HG02642 (cell line): ENCODE results near the gene HBG1.
"Not testable (repeated sequence)": the region's sequence is repeated elsewhere in the genome, so short reads cannot be mapped to it uniquely, and the experiment has no call there.

Experiments
- ATAC-seq: cut with Tn5 transposase; IDR thresholded peaks from one replicate; pipeline ENCODE4 v1.9.1; 2021; ENCODE audit warnings: mild to moderate bottlenecking; ENCODE audit not compliant: unreplicated experiment, poor library complexity

HBG1 gene

DNA sequence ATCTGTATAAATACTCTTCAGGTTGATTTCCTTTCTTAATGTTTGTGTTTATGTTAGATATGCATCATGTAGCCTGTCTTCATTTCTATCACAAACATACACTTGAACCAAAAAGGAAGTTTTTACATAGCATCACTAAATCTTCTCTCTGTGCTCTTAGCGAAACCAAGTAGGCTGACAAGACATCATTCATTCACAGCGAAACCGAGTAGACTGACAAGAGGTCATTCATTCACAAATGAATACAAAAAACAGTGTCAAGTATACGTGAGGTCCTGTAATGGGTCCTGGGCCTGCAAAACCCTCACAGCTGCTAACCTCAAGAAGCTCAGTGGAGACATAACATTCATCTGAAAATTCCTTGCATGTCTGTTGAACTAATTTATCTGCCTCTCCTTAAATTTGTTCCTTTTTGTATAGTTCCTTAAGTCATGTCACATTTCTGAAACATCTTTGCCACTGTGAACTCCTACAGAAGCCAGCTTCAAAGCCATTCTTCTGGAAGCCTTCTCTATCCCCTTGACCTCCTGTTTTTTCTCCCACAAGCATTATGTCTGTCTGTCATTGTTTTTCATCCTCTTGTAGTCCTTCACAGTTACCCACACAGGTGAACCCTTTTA is 29.9 kb upstream of the HBG1 start:
- no peak for ATAC-seq

DNA sequence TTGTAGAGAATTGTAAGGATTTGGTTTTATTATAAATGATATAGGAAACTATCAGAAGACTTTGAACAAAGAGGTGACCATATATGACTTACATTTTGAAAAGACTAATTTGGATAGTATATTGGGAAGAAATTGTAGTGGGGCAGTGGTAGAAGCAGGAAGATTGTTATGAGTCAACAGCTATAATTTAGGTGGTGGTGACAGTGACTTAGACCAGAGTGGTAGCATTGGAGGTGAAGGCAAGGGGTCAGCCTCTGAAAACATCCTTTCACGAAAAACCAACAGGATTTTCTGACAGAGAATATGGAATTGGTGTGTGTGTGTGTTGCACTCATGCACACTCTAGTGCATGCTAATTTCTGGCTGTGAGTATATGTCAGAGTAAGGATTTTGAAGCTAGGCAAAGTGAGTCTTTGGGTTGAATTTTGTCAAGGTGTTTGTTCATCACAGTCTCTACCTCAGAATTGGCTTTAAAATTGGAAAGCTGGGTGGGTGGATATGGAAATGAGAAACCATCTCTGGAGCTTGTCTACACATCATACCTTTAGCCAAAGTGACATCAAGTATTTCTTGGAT is 28.2 kb upstream of the HBG1 start:
- ATAC-seq, result no peak

DNA sequence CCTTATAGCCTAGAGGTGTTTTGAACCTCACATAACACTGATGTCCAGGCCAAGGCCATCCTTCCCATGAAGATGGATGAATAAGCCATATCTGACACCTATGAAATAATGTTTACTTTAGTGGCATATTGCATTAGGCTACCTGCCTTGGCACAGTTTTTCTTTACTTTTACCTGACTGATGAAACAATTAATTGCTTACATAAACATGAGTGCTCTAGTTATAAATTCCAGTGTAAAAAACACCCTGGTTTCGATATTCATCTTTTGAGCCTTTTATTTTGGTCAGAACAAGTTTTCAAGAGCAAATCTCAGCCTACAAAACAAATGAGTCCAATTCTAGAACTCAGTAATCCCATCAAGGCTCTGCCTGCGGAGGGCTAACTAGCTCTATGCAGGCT is 27.0 kb upstream of the HBG1 start:
- ATAC-seq, result no peak

DNA sequence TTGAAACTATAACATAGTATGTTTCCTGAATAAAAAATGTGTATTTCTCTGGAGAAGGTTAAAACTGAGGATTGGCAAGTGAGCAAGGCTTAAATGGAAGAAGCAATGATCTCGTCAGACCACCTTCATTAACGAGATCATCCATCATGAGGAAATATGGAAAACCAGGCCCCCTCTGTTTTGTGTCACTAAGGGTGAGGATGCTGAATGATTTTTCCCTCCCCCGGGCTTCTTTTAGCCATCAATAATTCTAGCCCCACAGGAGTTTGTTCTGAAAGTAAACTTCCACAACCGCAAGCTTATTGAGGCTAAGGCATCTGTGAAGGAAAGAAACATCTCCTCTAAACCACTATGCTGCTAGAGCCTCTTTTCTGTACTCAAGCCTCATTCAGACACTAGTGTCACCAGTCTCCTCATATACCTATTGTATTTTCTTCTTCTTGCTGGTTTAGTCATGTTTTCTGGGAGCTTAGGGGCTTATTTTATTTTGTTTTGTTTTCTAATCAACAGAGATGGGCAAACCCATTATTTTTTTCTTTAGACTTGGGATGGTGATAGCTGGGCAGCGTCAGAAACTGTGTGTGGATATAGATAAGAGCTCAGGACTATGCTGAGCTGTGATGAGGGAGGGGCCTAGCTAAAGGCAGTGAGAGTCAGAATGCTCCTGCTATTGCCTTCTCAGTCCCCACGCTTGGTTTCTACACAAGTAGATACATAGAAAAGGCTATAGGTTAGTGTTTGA is 25.9 kb upstream of the HBG1 start:
- no peak for ATAC-seq

DNA sequence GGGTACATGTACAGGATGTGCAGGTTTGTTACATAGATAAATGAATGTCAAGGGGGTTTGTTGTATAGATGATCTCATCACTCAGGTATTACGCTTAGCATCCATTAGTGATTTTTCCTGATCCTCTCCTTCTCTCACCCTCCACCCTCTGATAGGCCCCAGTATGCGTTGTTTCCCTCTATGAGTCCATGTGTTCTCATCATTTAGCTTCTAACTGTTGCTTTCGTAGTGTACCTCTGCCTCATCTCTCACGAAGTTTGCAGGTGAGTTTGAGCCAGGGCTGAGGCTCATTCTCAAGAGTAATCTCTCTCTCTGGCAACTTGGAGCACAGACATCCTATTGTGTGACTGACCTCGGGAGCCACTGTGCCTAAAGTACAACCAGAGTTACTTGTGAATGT is 24.7 kb upstream of the HBG1 start:
- no peak for ATAC-seq

DNA sequence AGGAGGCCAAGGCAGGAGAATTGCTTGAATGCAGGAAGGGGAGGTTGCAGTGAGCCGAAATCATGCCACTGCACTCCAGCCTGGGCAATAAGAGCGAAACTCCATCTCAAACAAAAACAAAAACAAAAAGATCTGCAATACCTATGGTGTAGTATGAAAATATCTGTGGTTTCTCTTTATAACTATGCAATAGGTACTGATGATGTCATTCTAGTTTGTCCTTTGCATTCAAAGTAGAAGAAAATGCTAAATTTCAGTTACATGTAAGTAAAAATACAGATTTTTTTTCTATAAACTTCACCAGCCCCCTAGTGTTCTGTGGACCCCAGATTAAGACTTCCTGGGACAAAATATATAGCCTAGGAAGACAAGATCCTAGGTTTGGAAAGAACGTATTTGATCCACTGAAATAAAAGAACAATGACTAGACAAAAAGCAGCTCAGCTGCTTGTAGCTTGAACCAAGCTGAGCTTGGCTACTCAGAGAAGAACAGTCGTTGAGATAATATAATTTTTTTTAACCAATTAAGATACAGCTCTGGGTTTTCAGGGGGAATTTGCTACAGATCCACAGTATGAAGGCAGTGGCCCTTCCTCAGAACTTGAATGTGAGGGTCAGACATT is 22.8 kb upstream of the HBG1 start:
- no peak for ATAC-seq

DNA sequence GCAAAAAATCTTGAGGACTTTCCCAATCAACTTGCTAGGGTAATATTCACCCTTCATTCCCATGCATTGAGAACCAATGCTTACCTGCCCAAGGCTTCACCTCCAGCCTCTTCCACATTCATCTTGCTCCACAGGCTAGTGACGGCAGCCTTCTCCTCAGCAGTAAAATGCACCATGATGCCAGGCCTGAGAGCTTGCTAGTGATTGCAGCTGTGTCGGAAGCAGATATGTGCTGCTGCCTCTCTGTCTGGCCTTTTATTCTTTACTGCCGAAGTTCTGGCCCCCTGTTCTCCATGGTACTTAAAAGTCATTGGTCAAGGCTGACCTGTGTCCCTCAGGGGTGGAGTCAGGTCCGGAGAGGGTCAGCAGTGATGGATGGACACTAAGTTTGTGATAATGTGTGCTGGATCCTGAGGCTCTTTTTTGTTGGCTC is 20.1 kb upstream of the HBG1 start, which contains the start of gene HBE1:
HBE1 (minus strand) TSS at position 231 of the 433 bp plus-strand sequence; CDS start at position 176, 55 bp downstream.
- ATAC-seq, result no peak

DNA sequence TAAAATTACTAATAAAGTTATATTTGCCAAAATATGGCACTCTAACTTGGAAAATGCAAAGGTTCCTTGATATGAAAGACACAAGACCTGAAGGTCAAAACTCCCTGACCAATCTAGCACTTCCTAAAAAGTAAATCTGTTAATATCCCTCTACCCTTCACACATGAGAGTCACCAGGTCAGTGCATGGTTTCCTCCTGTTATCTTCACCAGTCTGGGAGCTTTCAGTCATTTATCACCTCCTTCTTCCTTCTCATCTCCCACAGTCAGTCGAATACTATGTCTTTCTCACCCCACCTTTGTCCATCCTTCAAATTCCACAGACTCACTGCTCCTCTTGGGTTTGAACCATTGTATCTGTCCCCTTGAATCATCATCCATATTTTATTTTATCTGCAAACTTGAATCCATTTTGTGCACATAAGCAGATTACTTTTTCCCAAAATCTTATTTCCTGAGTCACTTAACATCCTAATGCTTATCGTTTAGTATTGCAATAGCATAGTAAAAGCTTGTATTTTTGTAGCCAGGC is 17.4 kb upstream of the HBG1 start:
- no peak for ATAC-seq

DNA sequence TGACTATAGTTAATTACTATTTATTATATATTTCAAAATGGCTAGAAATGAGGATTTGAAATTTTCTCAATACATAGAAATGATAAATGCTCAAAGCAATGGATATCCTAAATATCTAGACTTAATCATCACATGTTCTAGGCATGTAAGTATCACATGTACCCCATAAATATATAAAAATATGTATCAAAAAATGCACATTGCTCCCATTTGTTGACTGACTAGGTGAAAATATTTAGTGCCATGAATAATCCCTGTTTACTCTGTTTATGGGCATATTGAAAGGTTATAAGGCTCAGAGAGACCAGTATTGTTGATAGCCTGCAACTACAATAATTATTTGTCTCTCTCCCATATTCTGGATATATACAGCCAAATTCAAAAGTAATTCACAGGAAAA is 17.0 kb upstream of the HBG1 start:
- no peak for ATAC-seq

DNA sequence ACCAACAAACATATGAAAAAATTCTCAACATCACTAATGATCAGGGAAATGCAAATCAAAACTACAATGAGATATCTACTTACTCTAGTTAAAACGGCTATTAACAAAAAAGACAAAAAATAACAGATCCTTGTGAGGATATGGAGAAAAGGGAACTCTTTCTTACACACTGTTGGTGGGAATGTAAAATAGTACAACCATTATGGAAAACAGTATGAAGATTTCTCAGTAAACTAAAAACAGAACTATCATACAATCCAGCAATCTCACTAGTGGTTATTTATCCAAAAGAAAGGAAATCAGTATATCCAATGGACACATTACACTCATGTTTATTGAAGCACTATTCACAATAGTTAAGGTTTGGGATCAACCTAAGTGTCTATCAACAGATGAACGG is 16.2 kb upstream of the HBG1 start:
- no peak for ATAC-seq

DNA sequence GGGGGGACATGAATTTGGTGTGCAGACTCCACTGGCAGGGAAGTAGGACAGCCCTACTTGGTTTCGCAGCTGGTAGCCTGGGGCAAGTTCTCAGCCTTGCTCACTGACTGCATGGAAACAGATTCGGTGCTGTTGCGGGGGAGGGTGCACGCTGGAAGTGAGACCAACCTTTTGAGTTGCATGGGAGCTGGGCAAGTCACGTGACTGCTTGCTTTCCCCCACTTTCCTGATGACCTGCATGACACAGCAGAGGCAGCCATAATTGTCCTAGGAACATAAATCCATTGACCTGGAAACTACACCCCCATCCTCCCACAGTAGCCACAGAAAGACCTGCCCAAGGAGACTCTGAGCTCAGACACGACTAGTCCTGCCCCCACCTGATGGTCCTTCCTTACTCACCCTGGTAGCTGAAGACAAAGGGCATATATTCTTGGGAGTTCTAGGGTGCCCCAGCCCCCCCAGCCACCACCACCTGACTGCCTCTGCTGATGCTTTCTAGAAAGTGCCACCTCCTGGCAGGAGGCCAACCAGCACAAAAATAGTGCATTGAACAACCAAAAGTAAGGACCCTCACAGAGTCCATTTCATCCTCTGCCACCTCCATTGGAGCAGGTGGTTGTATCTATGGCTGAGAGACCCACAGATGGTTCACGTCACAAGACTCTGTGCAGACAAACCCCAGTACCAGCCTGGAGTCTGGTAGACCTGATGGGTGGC is 9.0 kb upstream of the HBG1 start:
- ATAC-seq, result no peak

DNA sequence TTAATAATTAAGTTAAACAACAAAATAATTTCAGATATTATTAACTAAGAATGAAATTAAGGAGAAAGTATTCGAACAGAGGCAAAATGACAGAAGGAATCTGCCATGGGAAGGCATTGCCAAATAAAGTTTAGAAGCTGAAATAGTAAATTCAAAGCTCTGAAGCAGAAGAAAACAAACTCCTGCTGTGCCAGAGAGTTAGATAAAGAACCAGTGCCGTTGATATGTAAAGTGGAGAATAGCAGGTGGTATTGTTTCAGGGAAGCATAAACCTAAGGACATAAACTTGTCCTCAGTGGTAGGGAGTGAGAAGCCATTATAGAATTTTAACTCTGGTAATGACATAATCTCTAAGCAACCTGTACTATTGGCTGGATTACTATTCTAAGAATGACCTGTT is 7.6 kb upstream of the HBG1 start:
- no peak for ATAC-seq

DNA sequence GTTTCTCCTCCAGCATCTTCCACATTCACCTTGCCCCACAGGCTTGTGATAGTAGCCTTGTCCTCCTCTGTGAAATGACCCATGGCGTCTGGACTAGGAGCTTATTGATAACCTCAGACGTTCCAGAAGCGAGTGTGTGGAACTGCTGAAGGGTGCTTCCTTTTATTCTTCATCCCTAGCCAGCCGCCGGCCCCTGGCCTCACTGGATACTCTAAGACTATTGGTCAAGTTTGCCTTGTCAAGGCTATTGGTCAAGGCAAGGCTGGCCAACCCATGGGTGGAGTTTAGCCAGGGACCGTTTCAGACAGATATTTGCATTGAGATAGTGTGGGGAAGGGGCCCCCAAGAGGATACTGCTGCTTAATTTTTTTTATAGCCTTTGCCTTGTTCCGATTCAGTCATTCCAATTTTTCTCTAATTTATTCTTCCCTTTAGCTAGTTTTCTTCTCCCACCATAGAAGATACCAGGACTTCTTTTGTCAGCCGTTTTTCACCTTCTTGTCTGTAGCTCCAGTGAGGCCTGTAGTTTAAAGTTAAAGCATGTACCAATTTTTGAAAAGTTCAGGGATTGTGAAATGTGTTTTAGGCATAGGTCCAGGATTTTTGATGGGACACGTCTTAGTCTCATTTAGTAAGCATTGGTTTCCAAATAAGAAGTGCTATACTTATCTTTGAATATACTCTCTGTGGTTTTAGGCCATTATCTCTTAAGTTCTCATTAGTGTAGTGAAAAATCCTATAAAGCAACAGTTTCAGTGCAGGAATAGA is 5.2 kb upstream of the HBG1 start, which contains the start of gene HBG2:
HBG2 (minus strand) TSS at position 136 of the 768 bp plus-strand sequence; CDS start at position 83, 53 bp downstream.
- ATAC-seq, result not testable (repeated sequence)

DNA sequence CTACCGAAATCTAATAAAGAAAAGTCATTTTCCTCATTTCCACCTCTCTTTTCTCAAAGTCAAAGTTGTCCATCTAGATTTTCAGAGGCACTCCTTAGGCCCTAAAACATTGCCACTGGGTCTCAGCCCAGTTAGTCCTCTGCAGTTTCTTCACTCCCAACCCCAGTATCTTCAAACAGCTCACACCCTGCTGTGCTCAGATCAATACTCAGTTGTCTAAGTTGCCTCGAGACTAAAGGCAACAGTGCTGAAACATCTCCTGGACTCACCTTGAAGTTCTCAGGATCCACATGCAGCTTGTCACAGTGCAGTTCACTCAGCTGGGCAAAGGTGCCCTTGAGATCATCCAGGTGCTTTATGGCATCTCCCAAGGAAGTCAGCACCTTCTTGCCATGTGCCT is 4.4 kb upstream of the HBG1 start:
- not testable (repeated sequence) for ATAC-seq

DNA sequence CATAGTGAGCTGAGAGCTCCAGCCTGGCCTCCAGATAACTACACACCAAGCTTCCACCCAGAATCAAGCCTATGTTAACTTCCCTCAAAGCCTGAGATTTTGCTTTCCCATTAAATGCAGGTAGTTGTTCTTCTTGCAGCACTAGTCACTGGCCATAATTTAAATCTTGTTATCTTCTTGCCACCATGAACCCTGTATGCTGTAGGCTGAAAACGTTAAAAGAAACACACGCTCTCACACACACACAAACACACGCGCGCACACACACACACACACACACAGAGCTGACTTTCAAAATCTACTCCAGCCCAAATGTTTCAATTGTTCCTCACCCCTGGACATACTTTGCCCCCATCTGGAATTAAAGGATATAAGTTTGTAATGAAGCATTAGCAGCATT is 3.8 kb upstream of the HBG1 start:
- not testable (repeated sequence) for ATAC-seq

DNA sequence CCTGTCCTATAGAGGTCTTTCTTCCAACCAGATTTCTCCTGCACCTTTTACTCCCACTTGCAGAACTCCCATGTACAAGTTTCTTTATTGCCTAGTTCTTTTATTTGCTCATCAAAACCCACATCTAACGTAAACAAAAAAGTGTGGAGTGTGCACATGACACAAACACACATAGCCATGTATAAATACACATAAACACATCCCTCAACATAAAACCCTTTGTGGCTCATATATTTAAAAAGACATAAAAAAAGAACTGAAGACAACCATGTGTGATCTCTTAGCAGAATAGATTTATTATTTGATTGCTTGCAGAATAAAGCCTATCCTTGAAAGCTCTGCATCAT is 3.2 kb upstream of the HBG1 start:
- ATAC-seq, result no peak

DNA sequence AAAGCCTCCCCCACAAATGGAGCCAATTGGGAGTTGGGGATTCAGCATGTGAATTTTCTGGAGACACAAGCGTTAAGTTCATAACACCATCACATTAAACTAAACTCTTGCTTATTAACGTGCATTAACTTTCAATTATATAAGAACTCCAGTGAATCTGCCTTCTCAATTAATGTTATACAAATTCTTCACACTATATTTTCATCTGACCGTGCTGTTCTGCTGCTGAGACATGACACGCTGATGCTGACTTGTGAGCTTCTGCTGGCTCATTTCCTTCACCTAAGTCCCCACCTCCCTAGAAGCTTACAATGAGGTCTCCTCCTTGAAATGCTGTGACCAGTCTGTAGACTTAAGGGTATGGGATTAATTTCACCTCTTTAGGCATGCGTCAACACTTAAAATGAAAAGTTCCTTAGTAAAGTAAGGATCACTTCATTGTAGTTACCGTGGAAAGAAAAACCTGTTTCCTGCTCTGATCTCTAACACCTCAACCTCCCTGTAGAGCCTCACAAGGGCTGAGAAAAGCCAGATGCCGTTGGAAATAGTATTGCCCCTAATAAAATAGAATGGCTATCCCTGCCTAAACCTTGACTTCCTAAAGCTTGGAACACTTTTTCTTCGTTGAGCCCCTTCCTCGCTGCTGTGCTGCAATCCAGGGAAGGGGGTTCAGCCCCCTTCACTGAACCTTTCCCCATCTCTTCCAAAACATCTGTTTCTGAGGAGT is 2.7 kb upstream of the HBG1 start:
- ATAC-seq, result no peak

DNA sequence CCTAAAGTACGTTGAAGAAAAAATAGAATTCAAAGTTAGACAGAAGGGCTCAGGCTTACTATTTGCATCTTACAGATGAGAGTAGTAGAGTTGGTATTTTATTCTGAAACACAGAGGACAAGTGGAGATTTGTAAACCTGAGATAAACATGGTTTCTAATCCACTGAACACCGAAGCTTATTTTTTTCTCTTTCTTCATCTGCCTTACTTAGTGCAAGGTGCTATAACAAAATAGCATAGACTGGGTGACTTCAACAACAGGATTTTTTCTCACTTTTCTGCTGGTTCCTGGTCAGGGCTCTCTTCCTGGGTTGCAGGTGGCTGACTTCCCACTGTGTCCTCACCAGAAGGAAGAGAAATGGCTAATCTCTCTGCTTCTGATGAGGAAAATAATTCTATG is 2.1 kb upstream of the HBG1 start:
- ATAC-seq, result no peak
